Suprapubic skin (tissue), 4 donors: ENCODE results near the gene SLC12A3.

Experiments
- CTCF ChIP-seq, 2 donors: fragments of 200-600 bp in 1 of 2; fragments of 450-650 bp in 1 of 2; sonication (generic) in 1 of 2; IDR thresholded peaks; one replicate each; pipeline ENCODE4 v1.5.1; 2016 to 2019; ENCODE audit warnings: antibody characterized with exemption in 2 of 2, mild to moderate bottlenecking in 1 of 2, moderate library complexity in 1 of 2
- POLR2A ChIP-seq, 2 donors: fragments of 450-650 bp; IDR thresholded peaks; one replicate each; pipeline ENCODE4 v1.6.1; 2017; ENCODE audit warnings: antibody characterized with exemption in 2 of 2, mild to moderate bottlenecking in 2 of 2, moderate library complexity in 2 of 2
- POLR2AphosphoS5 ChIP-seq, 3 donors: sonication (generic); formaldehyde crosslinking; IDR thresholded peaks; one replicate each; pipeline ENCODE4 v1.6.1; 2017; ENCODE audit warnings: antibody characterized with exemption in 3 of 3

- TF ChIP-seq CTCF (IDR thresholded peaks at IDR 0.05): no peak
- no peak for TF ChIP-seq POLR2AphosphoS5 (IDR thresholded peaks at IDR 0.05)
- TF ChIP-seq POLR2A (IDR thresholded peaks at IDR 0.05): no peak
Measured at GRCh38 chr16:56852401-56852730, 12.6 kb upstream of the SLC12A3 start.
